Myocyte (in vitro differentiated cells): ENCODE measurements around the gene CYREN. TPM values are rescaled to one million over a fixed set of nuclear protein-coding genes. Genes with fewer than 3 reads are reported as not detected.

Experiments used
- DNase-seq: peaks from one replicate; pipeline ENCODE4 v3.0.0-alpha.2; 2012; ENCODE audit warnings: low read depth
- polyA plus RNA-seq: library from polyadenylated mRNA; unstranded; fragments of >200 nt; gene quantifications from one replicate; pipeline ENCODE4 v1.2.1, GENCODE V29; 2012; ENCODE audit warnings: missing spikeins
- total RNA-seq: library from RNA; depleted of rRNA; stranded (reverse); fragments of >200 nt; gene quantifications from 2 replicates; pipeline ENCODE4 v1.2.3, GENCODE V29; 2014

The CYREN gene, protein sequence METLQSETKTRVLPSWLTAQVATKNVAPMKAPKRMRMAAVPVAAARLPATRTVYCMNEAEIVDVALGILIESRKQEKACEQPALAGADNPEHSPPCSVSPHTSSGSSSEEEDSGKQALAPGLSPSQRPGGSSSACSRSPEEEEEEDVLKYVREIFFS
- total RNA-seq, result 48.0 and 57.0 TPM in 2 replicates
- polyA plus RNA-seq, result 42.1 TPM

DNA sequence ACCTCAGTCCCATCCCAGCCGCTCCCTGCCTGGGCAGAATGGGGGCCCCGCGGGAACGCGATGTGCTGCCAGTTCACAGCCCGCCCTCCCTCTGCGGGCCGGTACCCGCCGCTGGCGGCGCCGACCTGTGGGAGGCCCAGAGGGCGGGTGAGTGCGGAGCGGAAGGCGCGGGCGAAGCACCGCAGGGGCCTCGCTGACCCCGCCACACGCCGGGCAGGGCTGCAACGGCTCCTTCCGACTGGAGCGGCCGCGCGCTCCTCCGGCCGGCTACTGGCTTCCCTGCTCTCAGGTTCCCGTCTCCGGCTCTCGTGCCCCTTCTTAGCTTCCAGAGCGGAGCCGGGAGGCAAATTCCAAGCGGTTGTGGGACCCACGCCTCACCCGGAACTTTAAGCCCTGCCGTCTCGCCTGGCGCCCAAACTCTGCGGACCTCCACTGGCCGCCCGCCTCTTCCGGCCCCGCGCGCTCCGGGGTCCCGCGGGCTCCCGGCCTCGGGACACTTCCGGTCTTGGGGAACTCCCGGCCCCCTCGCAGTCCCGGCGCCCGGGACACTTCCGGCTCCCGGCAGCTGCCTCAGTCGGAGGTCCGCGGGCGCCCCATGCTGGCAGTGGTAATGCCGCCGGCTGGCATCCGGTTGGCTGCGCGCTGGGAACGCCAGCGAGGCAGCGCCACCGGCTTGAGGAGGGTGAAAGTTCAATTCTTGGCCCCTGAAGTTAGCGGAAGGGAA is at the start of gene CYREN:
Gene CYREN (minus strand): TSS at position 434 of the 724 bp plus-strand sequence. CDS start 1,785 bp downstream, outside the sequence.
- peak; percentile 99 for DNase-seq

DNA sequence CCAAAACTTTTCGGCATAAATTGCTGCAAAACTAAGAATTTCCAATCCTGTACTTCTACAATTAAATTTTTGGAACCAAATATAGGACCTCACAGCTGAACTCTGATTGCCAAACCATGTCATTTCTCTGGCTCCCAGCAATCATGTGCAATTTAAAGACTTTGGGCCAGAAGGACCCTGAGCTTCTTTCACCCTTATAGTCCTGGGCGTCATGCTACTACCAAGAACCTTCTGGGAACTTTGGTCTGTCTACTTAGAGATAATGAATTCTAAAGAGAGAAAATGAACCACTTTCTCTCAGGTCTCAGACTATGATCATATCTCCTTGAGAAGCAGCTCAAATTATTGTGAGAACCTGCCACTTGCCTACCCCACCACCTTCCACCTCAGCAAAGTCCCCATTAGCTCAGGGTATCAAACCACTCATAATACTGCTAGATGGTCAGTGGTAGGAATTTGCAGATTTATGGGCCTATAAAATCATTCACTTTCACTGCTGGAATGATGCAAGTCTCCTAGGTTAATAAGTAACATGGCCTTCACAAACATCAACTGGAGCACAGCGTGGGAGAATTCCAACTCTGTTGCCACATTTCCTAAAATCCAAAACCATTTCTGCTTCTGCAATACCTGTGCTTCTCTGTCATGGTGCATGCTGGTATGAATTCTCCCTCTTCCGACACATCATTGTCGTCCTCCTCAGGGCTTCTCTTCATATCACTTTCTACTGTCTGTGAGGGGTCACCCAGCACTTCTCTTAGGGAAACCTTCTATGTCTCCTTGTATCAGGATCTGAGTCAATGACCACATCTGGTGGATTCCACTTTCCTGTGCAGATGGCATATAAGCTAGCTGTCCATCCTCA is 47.4 kb upstream of the CYREN start:
- no peak for DNase-seq

DNA sequence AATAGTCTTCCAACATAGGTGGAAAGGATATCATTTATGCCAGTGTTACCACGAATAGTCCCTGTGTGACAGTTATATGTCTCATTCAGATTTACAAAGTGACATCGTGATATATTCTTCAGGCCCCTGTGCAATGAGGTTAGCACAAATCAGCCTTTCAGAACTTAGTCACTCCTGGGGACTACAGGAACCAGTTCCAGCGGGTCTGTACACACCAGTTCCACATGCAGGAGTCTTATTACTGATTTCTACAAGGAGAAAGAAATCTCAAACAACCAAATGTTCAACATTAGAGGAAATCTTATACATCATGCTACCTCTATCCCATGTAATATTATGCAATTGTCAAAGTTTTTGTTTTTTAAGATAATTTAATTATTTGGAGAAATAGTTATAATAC is 45.2 kb upstream of the CYREN start:
- no peak for DNase-seq

DNA sequence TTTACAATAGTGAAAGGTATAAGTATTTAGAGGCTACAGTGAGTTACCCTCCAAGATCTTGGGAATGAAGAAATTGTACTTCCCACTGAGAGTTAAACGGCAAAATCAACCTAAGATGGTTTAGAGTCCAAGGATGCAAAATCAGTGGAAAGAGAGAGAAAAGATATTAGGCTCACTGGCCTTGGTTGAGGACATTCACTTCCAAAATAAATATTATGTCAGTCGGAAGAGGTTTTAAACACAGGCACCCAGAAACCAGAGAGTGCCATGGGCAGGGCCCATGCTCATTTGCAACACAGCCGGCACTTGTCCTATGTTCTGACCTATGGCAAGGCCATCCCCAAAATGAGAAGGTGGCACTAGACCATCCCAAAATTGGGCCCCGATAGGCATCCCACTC is 44.7 kb upstream of the CYREN start:
- no peak for DNase-seq

DNA sequence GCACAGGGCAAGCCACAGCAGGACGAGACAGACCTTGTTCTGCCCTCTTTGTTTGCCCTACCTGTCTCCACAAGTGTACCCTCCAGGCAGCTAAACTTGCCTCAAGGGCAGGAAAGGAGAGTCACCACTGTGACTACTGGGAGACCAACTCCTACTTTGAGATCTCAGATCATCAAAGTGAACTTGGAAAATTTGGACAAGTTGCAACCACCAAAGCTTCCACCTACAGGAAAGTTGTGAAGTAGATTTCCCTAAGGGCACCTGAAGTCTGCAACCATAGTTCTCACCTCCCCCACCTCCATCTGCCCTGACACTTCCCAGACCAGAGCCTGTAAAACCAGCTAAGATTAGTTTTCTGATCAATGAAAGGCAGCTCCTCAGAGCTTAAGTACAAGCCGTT is 43.3 kb upstream of the CYREN start:
- DNase-seq, result no peak

DNA sequence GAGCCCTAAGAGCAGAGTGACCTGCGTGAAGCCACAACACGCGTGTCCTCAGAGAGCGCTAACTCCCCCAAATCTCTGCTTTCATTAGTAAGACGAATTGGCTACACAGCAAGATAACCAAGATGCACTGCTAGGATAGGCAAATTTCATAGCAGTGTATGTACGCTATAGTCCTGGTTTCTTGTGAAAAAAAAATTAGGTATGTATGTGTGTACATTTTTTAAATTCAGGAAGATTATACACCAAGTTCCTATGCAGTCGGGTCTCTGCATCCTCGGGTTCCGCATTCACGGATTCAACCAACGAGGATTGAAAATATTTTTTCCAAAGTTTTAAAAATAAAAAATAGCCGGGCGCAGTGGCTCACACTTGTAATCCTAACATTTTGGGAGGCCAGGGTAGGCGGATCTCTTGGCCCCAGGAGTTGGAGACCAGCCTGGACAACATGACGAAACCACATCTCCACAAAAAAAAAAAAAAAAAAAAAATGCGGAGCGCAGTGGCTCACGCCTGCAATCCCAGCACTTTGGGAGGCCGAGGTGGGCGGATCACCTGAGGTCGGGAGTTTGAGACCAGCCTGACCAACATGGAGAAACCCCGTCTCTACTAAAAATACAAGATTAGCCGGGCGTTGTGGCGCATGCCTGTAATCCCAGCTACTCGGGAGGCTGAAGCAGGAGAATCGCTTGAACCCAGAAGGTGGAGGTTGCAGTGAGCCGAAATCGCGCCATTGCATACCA is 41.6 kb upstream of the CYREN start:
- peak; percentile 73 for DNase-seq

DNA sequence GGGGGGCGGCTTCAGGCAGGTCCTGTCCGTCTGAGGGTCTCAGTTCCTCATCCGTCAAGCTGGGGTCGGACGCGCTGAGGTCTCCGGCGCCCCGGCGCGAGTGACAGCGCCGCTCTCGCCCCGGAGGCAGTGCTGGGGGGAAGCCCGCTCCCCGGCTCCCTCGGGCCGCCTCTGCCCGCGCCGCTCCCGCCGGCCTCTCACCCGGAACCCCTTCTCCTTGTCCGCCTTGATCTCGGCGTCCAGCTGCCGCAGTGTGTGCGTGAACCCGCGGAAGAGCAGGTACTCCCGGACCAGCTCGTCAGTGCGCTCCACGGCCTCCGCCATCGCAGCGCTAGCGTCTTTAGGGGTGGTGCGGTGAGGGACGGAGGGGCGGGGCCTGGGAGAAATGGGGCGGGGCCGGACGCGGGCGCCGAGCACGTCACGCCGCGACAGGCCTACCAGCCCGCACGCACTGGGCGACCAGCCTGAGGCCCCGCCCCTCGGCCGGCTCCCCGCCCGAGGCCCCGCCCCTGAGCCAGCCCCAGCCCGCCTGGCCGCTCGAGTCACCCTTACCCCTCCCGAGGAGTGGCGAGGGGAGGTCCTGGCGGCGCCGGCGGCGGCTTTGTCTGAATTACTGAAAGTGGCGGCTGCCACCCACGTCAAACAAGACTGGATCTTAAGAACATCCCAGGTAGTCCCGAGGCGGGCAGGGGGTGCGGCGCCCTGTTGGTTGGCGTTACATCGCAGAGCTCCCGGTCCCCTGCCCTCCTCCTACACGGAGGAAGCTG is 40.9 kb upstream of the CYREN start, which contains the start of gene WDR91:
Gene WDR91 (minus strand): TSS at position 348 of the 767 bp plus-strand sequence. CDS start 24 bp downstream, at position 324.
- DNase-seq, result peak; percentile 96

DNA sequence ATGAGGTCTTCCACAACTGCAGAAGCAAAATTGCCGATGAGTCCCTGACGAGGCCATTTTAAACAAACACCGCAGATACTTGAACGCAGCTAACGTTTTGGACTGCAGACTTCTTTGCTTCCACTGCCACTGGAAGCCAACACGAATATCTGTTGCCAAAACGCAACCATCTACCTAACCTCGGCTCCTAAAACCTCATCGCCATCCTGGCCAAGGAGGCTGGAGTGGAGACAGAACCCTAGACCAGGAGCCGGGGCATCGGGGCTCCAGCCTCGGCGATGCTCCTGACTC is 40.3 kb upstream of the CYREN start:
- DNase-seq, result peak; percentile 50

DNA sequence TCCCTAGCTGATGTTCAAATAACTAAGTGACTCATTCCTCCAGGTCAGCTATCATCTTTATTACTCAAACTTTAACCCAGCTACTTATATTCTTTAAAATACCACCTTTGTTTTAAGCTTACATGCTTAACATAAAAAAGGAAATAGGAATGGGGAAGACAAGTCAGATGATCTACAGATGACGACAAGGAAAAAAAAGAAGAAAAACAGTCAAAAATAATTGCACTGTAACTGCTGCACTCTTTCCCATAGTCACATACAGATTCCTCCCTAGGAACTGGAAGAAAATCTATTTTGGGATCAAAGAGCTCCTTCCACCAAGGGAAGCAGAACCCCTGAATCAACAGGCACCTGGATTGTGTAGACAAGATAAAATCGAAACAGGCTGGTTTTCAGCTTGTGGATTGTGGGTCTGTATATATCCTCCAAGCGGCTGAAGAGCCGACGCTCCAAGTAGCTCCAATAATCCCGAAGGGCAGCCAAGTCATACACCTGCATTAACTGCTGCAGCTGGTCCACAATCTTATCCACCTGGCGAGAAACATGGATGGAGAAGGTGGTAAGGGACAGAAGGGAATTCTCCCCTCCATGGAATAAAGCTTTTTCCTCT is 38.8 kb upstream of the CYREN start:
- no peak for DNase-seq

DNA sequence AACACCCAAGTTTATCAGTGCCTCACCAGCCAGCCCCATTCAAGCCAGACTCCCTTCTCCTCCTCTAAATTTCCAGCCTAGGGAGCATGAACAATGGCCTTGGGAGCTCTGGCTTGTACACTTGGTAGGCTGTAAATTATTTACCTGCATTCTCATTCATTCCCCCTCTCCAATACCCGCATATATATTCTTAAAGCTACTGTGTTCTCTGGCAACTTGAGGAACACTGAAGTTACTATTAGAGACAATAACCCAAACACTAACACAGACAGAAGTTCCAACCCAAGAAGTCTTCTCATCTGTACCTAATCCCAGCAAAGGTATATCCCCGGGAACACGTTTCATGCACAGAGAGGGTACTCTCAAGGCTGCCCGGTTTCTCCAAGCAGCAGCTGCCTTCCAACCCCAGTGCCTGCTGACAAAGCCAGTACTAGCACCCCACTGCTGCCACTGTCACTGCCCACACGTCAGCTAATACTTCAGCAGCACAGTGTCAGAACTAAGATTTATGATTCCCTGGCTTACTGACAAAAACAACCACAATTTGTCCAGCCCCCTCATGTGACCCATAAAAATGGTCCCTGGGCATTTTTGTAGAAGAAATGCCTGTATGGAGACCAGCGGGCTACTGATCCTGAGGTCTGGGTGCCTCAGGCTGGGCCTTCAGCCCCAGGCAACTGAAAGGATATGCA is 37.7 kb upstream of the CYREN start:
- DNase-seq, result peak; percentile 7

DNA sequence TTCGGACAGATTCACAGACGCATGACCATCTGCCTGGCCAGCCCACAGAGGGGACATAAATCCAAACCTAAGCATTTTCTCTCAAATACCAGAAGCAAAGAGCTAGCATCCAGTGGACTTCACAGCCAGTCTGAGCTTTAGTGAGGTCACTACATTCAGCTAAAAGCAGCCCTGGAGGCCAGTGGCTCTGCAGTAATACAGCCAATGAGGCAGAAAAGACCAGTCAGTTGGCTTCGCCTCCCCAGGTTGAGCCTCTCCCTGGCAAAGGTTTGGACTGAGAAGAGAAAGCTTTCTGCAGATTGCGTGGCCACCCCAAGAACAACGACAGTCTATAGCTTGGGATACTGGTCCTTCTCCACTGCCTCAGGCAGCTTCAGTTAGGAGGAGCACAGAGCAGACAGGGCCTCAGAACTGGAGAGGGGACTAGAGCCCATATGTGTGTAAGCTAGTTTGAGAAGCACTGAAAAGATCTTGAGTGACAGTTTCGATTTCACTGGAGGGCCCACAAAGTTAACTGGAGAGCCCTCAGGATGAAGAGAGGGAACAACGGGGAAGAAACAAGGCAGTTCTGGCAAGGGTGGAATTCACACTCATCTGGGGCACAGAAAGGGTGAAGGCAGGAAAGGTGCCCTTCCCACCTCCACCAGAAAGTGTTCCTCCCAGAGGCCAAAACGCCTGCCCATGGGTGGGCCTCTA is 37.0 kb upstream of the CYREN start:
- DNase-seq, result no peak

DNA sequence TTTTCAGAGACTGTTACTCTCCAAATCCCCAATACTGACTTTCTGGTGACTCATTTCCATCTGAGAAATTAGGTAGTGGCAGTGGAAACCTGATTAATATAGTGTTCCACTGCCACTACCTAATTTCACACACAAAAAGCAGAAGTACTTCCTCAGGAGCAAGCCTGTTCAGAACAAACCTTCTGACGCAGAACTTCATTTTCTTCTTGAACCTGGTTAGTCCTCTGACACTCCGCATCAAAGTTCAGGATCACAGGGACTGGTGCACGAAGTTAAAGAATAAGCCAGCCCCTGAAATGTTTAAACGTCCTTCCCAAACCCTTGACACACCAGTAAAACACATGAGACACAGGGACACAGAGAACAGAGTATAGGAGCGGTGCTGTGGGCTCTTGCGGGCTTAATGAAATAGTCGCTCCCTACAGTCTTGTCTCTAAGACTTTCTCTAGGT is 36.5 kb upstream of the CYREN start:
- DNase-seq, result no peak

DNA sequence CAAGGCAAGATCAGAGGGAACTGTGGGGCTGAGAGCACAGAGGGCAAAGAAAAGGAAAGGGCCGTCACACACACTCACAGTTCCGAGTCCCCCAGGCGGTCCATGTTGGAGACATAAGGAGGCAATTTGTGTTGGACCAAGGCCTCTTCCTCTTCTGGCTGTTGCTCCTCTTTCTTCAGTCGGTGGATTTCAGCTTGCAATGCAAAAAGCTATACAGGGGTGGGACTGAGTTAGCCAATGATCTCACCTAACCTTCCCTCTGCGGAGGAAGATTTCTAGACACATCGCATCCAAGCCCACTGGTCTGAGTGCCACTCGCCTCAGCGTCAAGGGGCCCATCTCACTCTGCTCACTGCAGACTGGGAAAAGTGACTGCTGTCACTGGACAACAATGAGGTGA is 35.3 kb upstream of the CYREN start:
- no peak for DNase-seq

DNA sequence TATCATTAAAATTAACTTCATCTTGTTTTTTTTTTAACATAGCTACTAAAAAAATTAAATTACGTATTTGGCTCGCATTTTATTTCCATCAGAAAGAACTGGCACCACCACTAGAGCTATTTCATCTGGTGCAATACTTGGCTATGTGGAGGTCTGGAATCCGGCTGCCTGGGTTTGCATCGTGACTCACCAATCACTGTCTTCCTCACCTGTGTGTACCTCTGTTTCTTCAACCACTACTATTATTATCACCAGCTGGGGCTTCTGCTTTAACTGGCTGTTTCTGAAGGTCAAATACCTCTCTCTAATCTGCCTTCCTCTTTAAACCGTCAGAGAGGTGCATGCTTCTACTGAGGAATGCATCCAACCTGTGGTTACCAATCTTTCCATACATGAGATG is 34.4 kb upstream of the CYREN start:
- DNase-seq, result no peak

DNA sequence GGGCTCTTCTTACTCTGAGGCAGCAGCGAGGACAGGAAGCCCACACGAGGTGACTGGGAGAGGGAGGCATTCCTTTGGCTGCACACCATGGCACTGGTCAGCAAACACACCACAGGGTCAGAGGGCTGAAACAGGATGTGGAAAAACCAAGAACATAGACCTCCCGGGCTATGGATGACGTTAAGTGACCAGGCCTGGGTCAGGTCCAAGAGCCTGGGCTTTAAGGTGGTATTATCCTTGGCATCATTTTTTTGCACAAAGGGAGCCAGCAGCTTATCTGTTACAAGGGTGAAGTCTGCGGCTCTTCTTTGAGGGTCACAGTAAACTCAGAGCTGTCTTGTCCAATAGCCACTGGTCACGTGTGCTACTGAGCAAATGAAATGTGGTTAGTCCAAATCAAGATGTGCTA is 33.8 kb upstream of the CYREN start:
- no peak for DNase-seq

DNA sequence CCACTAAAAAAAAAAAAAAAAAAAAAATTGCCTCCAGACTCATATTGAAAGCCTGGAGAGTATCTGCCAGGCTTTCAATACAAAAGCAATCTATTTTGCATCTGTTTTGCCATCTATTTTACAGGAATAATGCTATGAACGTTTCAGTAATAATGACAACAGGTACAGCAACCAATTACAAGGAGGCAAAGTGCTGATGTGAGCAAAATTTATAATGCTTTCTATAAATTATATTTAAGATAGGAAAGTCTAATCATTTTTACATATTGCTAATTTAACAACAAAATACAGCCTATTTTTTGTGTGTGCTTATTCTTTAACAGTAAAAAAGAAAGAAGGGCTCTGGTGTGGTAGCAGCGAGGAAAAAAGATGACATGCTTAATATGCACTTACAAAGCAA is 30.8 kb upstream of the CYREN start:
- DNase-seq, result no peak

DNA sequence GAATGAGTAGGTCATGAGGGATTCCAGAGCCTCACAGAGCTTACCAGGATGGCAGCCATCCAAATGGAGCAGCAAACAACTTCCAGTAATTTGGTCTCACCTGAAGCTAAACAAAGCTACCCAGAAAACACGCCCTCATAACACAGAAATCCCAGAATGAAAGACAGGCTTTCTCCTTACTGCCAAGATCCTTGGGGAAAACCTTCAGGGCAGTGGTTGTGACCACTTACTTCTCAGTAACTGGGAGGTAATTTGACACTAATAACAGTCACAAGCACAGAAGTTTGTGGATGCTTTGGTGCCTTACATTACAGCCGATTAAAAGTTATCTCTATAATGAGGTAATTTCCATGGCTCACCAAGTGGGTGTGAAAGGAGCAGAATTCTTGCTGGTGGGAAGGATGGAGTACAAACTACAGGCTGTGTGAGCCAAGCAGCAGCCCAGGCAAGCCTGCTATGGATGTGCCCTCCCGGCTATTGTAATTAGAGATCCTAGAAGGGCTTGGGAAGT is 30.4 kb upstream of the CYREN start:
- peak; percentile 20 for DNase-seq

DNA sequence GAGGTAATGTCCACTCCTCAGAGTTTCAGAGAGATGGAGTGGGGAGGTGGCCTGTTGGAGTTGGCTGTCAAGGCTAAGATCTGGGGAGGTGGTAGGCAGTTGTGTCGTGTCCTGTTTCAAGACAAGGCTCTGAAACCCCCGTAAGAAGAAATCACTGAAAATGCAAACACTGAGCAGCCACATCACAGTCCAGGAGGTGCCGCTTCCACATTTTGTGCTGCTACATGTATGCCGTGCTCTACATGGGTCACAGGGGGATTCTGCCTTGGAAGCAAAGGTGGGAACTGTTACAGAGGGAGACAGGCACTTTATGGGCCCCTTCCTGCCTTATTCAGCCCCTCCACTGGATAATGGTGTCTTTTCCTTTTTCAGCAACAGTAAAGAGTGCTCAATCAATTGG is 28.9 kb upstream of the CYREN start:
- DNase-seq, result no peak
